HL-60 (cell line): Measurements from ENCODE around the gene UMPS.

ENCODE experiments used
- CTCF ChIP-seq: IDR thresholded peaks from one replicate; pipeline ENCODE4 v1.5.1; 2011; ENCODE audit warnings: low read length, control low read depth, inconsistent platforms; ENCODE audit not compliant: insufficient read depth
- GABPA ChIP-seq: IDR thresholded peaks from 2 replicates; pipeline ENCODE4 v1.6.1; 2012; ENCODE audit warnings: low read depth
- POLR2AphosphoS5 ChIP-seq: IDR thresholded peaks from 2 replicates; pipeline ENCODE4 v1.6.1; 2012; ENCODE audit warnings: low read depth
- REST ChIP-seq: IDR thresholded peaks from 2 replicates; pipeline ENCODE4 v1.6.1; 2012; ENCODE audit warnings: low read depth; ENCODE audit not compliant: insufficient replicate concordance
- SPI1 ChIP-seq: IDR thresholded peaks from 2 replicates; pipeline ENCODE4 v1.6.1; 2012; ENCODE audit warnings: low read depth, mild to moderate bottlenecking, borderline replicate concordance

- TF ChIP-seq CTCF, result no peak
- TF ChIP-seq POLR2AphosphoS5, result no peak
- no peak for TF ChIP-seq REST
- TF ChIP-seq GABPA, result no peak
- no peak for TF ChIP-seq SPI1
Observed at GRCh38 chr3:124758851-124759635, 28.8 kb downstream of the UMPS start.
